HEK293 (cell line): Measurements from ENCODE around the gene RORC.

Experiments
- BCL11A ChIP-seq: fragments of 450-650 bp; formaldehyde crosslinking; IDR thresholded peaks from 2 replicates; pipeline ENCODE4 v1.5.1; 2016; ENCODE audit warnings: low read depth, missing biosample characterization, missing genetic modification characterization
- HIC1 ChIP-seq: fragments of 450-650 bp; formaldehyde crosslinking; IDR thresholded peaks from 2 replicates; pipeline ENCODE4 v1.5.1; 2016; ENCODE audit warnings: missing biosample characterization, missing genetic modification characterization
- HOXA7 ChIP-seq: sonication (generic); formaldehyde crosslinking; IDR thresholded peaks from 2 replicates; pipeline ENCODE4 v1.8.1; 2022; ENCODE audit warnings: missing genetic modification reagents, borderline replicate concordance
- KLF17 ChIP-seq: fragments of 450-650 bp; formaldehyde crosslinking; IDR thresholded peaks from 2 replicates; pipeline ENCODE4 v1.5.1; 2016; ENCODE audit warnings: missing biosample characterization, missing genetic modification characterization
- KLF8 ChIP-seq: fragments of 450-650 bp; formaldehyde crosslinking; IDR thresholded peaks from 2 replicates; pipeline ENCODE4 v1.5.1; 2016; ENCODE audit warnings: missing biosample characterization, missing genetic modification characterization
- KLF9 ChIP-seq: fragments of 450-650 bp; formaldehyde crosslinking; IDR thresholded peaks from 2 replicates; pipeline ENCODE4 v1.5.1; 2016; ENCODE audit warnings: missing biosample characterization, missing genetic modification characterization, low read depth
- MEIS1 ChIP-seq: sonication (generic); formaldehyde crosslinking; IDR thresholded peaks from 2 replicates; pipeline ENCODE4 v1.8.1; 2022; ENCODE audit warnings: missing genetic modification reagents, mild to moderate bottlenecking, borderline replicate concordance
- PRDM1 ChIP-seq: fragments of 450-650 bp; formaldehyde crosslinking; IDR thresholded peaks from 2 replicates; pipeline ENCODE4; 2016; ENCODE audit warnings: missing biosample characterization, missing genetic modification characterization
- PRDM6 ChIP-seq: fragments of 450-650 bp; formaldehyde crosslinking; IDR thresholded peaks from 2 replicates; pipeline ENCODE4 v1.5.1; 2017; ENCODE audit warnings: missing biosample characterization, missing genetic modification characterization
- SCRT2 ChIP-seq: fragments of 450-650 bp; formaldehyde crosslinking; IDR thresholded peaks from 2 replicates; pipeline ENCODE4 v1.5.1; 2016; ENCODE audit warnings: missing biosample characterization, missing genetic modification characterization
- ZBTB26 ChIP-seq: fragments of 450-650 bp; formaldehyde crosslinking; optimal IDR thresholded peaks from 2 replicates; pipeline ENCODE3; 2016; ENCODE audit warnings: missing biosample characterization, mild to moderate bottlenecking, missing genetic modification characterization
- ZBTB7A ChIP-seq: fragments of 450-650 bp; formaldehyde crosslinking; IDR thresholded peaks from 2 replicates; pipeline ENCODE4 v1.5.1; 2016; ENCODE audit warnings: low read depth, missing biosample characterization, missing genetic modification characterization
- ZEB2 ChIP-seq: fragments of 450-650 bp; formaldehyde crosslinking; IDR thresholded peaks from 2 replicates; pipeline ENCODE4 v1.5.1; 2016; ENCODE audit warnings: missing biosample characterization, missing genetic modification characterization
- ZNF121 ChIP-seq: fragments of 450-650 bp; formaldehyde crosslinking; IDR thresholded peaks from 2 replicates; pipeline ENCODE4 v1.5.1; 2016; ENCODE audit warnings: missing biosample characterization, missing genetic modification characterization
- ZNF132 ChIP-seq: fragments of 450-650 bp; formaldehyde crosslinking; IDR thresholded peaks from 2 replicates; pipeline ENCODE4 v1.5.1; 2017; ENCODE audit warnings: missing biosample characterization, missing genetic modification characterization, borderline replicate concordance
- ZNF155 ChIP-seq: fragments of 450-650 bp; formaldehyde crosslinking; IDR thresholded peaks from 2 replicates; pipeline ENCODE4 v1.5.1; 2016; ENCODE audit warnings: missing biosample characterization, missing genetic modification characterization
- ZNF169 ChIP-seq: fragments of 450-650 bp; formaldehyde crosslinking; IDR thresholded peaks from 2 replicates; pipeline ENCODE4 v1.5.1; 2016; ENCODE audit warnings: missing biosample characterization, missing genetic modification characterization
- ZNF18 ChIP-seq: fragments of 450-650 bp; formaldehyde crosslinking; IDR thresholded peaks from 2 replicates; pipeline ENCODE4 v1.5.1; 2016; ENCODE audit warnings: missing biosample characterization, missing genetic modification characterization
- ZNF202 ChIP-seq: fragments of 450-650 bp; formaldehyde crosslinking; IDR thresholded peaks from 2 replicates; pipeline ENCODE4 v1.5.1; 2016; ENCODE audit warnings: missing biosample characterization, missing genetic modification characterization, borderline replicate concordance
- ZNF214 ChIP-seq: fragments of 450-650 bp; formaldehyde crosslinking; IDR thresholded peaks from 2 replicates; pipeline ENCODE4 v1.5.1; 2017; ENCODE audit warnings: missing biosample characterization, mild to moderate bottlenecking, missing genetic modification characterization, borderline replicate concordance
- ZNF223 ChIP-seq: fragments of 450-650 bp; formaldehyde crosslinking; IDR thresholded peaks from 2 replicates; pipeline ENCODE4 v1.5.1; 2016; ENCODE audit warnings: missing biosample characterization, missing genetic modification characterization
- ZNF26 ChIP-seq: fragments of 450-650 bp; formaldehyde crosslinking; IDR thresholded peaks from 2 replicates; pipeline ENCODE4 v1.5.1; 2016; ENCODE audit warnings: missing biosample characterization, missing genetic modification characterization
- ZNF341 ChIP-seq: fragments of 450-650 bp; formaldehyde crosslinking; IDR thresholded peaks from 2 replicates; pipeline ENCODE4; 2016; ENCODE audit warnings: low read depth, missing biosample characterization, missing genetic modification characterization
- ZNF394 ChIP-seq: fragments of 450-650 bp; formaldehyde crosslinking; IDR thresholded peaks from 2 replicates; pipeline ENCODE4 v1.5.1; 2016; ENCODE audit warnings: missing biosample characterization, missing genetic modification characterization, mild to moderate bottlenecking, moderate library complexity, borderline replicate concordance
- ZNF404 ChIP-seq: fragments of 450-650 bp; formaldehyde crosslinking; IDR thresholded peaks from 2 replicates; pipeline ENCODE4 v1.5.1; 2017; ENCODE audit warnings: missing biosample characterization, missing genetic modification characterization
- ZNF416 ChIP-seq: fragments of 450-650 bp; formaldehyde crosslinking; IDR thresholded peaks from 2 replicates; pipeline ENCODE4 v1.5.1; 2016; ENCODE audit warnings: missing biosample characterization, missing genetic modification characterization
- ZNF530 ChIP-seq: fragments of 450-650 bp; formaldehyde crosslinking; IDR thresholded peaks from 2 replicates; pipeline ENCODE4 v1.5.1; 2016; ENCODE audit warnings: low read depth, missing biosample characterization, missing genetic modification characterization
- ZNF544 ChIP-seq: fragments of 450-650 bp; formaldehyde crosslinking; IDR thresholded peaks from 2 replicates; pipeline ENCODE4 v1.5.0; 2017; ENCODE audit warnings: missing biosample characterization, missing genetic modification characterization
- ZNF626 ChIP-seq: fragments of 450-650 bp; sonication (Bioruptor Pico); formaldehyde crosslinking; IDR thresholded peaks from 2 replicates; pipeline ENCODE4 v1.5.1; 2018; ENCODE audit warnings: missing biosample characterization, missing genetic modification characterization, inconsistent platforms
- ZNF768 ChIP-seq: fragments of 450-650 bp; formaldehyde crosslinking; IDR thresholded peaks from 2 replicates; pipeline ENCODE4 v1.5.1; 2018; ENCODE audit warnings: missing biosample characterization, mild to moderate bottlenecking, missing genetic modification characterization
- ZNF777 ChIP-seq: fragments of 450-650 bp; formaldehyde crosslinking; IDR thresholded peaks from 2 replicates; pipeline ENCODE4 v1.5.1; 2017; ENCODE audit warnings: missing biosample characterization, missing genetic modification characterization, borderline replicate concordance
- ZNF843 ChIP-seq: fragments of 450-650 bp; formaldehyde crosslinking; IDR thresholded peaks from 2 replicates; pipeline ENCODE4 v1.5.1; 2016; ENCODE audit warnings: missing biosample characterization, missing genetic modification characterization

RORC gene

GRCh38 chr1:151809985-151810556 is 21.5 kb downstream of the RORC start (continued):
- TF ChIP-seq ZBTB26 (tag by site-specific recombination) (no peak), ZBTB7A (tag by site-specific recombination) (no peak), KLF17 (tag by site-specific recombination) (no peak), ZNF544 (tag by site-specific recombination) (no peak), ZNF416 (tag by site-specific recombination) (no peak), ZNF530 (tag by site-specific recombination) (no peak), KLF9 (tag by site-specific recombination) (peak; percentile 53; the same call in 1 of the 2 replicates), ZNF18 (no peak), ZNF155 (tag by site-specific recombination) (no peak), ZNF394 (tag by site-specific recombination) (no peak), ZNF341 (tag by site-specific recombination) (no peak), ZNF121 (tag by site-specific recombination) (no peak), ZNF132 (tag by site-specific recombination) (no peak), ZNF169 (no peak), KLF8 (tag by site-specific recombination) (no peak), SCRT2 (tag by site-specific recombination) (no peak), ZNF214 (no peak), ZNF404 (no peak), ZNF768 (tag by site-specific recombination) (no peak), HOXA7 (CRISPR knock-in tag) (no peak), MEIS1 (CRISPR knock-in tag) (no peak), ZNF223 (tag by site-specific recombination) (no peak), ZNF202 (no peak), ZEB2 (tag by site-specific recombination) (peak; percentile 68; the same call in 1 of the 2 replicates), PRDM1 (no peak), ZNF26 (tag by site-specific recombination) (no peak), PRDM6 (peak; percentile 92), BCL11A (tag by site-specific recombination) (peak; percentile 49; the same call in 1 of the 2 replicates), HIC1 (tag by site-specific recombination) (no peak), ZNF777 (tag by site-specific recombination) (no peak), ZNF626 (no peak), ZNF843 (peak; percentile 73; the same call in 1 of the 2 replicates)
